Thyroid gland (tissue), 4 donors: ENCODE results near the gene DLK2. TPM values are rescaled to one million over a fixed set of nuclear protein-coding genes. Genes with fewer than 3 reads are reported as not detected.
"Not testable (repeated sequence)": the region's sequence is repeated elsewhere in the genome, so short reads cannot be mapped to it uniquely, and the experiment has no call there.

Source experiments
- DNase-seq, 2 donors: peaks; one replicate each; pipeline ENCODE4 v3.0.0-alpha.2; 2019
- H3K27ac ChIP-seq, 3 donors: fragments of 200-600 bp; sonication (generic); 1 replicate in 2 of 3; 2 replicates in 1 of 3; pipeline ENCODE4 v1.5.1; 2016 to 2019; ENCODE audit warnings: mild to moderate bottlenecking in 1 of 3, moderate library complexity in 1 of 3
- H3K27me3 ChIP-seq: fragments of 200-600 bp; sonication (generic); one replicate; pipeline ENCODE4 v1.5.1; 2019
- H3K36me3 ChIP-seq, 2 donors: fragments of 200-600 bp; sonication (generic); one replicate each; pipeline ENCODE4 v1.5.1; 2016 to 2019
- H3K4me1 ChIP-seq, 2 donors: fragments of 200-600 bp; sonication (generic); one replicate each; pipeline ENCODE4 v1.5.1; 2017 to 2019
- H3K4me3 ChIP-seq, 3 donors: fragments of 200-600 bp; sonication (generic); replicated peaks in 1 of 3; 1 replicate in 2 of 3; 2 replicates in 1 of 3; pipeline ENCODE4 v1.5.1; 2016; ENCODE audit warnings: mild to moderate bottlenecking in 1 of 3
- H3K9me3 ChIP-seq: fragments of 200-600 bp; sonication (generic); one replicate; pipeline ENCODE4 v1.5.1; 2017
- CTCF ChIP-seq, 6 experiments: fragments of 200-600 bp in 3 of 6; fragments of 450-650 bp in 3 of 6; sonication (generic) in 3 of 6; IDR thresholded peaks; one replicate each; pipeline ENCODE4 v1.5.1; 2016 to 2019; ENCODE audit warnings: antibody characterized with exemption in 6 of 6, mild to moderate bottlenecking in 2 of 6, inconsistent platforms in 1 of 6, moderate library complexity in 1 of 6
- POLR2A ChIP-seq, 2 donors: fragments of 450-650 bp; IDR thresholded peaks; one replicate each; pipeline ENCODE4 v1.6.1; 2017; ENCODE audit warnings: antibody characterized with exemption in 2 of 2, mild to moderate bottlenecking in 2 of 2, moderate library complexity in 1 of 2
- WGBS, 2 donors: methylation state at CpG; one replicate each; pipeline ENCODE4 v1.1.5; 2017; 5-methylcytosine and 5-hydroxymethylcytosine counted together
- intact Hi-C: fragments of 100-400 bp; cut with DNase I; formaldehyde crosslinking; loops from one replicate; pipeline ENCODE4 v1.15.1; 2023
- total RNA-seq, 4 donors: library from RNA; depleted of rRNA; stranded (reverse); fragments of >200 nt; gene quantifications; one replicate each; pipeline ENCODE4 v1.2.3, GENCODE V29; 2016

DLK2 gene
- total RNA-seq, 4 donors from 2014 or later: 0.89 to 1.3 (median 1.3) TPM; not detected in 1

- Histone ChIP-seq H3K4me1 (no peaks in the 10 kb centered on the region), H3K27me3 (no peaks in the 10 kb centered on the region), H3K36me3 (no peaks in the 10 kb centered on the region), H3K9me3 (no peaks in the 10 kb centered on the region), H3K27ac (no peak overlapping the region), H3K4me3 (no peak overlapping the region)
- WGBS, 2 donors: 91 to 92% methylated on average over 7 of the region's 7 CpGs
- DNase-seq: no peak
- intact Hi-C loops: no loop called here
- TF ChIP-seq POLR2A (IDR thresholded peaks at IDR 0.05): no peak
- TF ChIP-seq CTCF (IDR thresholded peaks at IDR 0.05): no peak
Measured at GRCh38 chr6:43469947-43470346, 14.6 kb upstream of the DLK2 start.

DNA sequence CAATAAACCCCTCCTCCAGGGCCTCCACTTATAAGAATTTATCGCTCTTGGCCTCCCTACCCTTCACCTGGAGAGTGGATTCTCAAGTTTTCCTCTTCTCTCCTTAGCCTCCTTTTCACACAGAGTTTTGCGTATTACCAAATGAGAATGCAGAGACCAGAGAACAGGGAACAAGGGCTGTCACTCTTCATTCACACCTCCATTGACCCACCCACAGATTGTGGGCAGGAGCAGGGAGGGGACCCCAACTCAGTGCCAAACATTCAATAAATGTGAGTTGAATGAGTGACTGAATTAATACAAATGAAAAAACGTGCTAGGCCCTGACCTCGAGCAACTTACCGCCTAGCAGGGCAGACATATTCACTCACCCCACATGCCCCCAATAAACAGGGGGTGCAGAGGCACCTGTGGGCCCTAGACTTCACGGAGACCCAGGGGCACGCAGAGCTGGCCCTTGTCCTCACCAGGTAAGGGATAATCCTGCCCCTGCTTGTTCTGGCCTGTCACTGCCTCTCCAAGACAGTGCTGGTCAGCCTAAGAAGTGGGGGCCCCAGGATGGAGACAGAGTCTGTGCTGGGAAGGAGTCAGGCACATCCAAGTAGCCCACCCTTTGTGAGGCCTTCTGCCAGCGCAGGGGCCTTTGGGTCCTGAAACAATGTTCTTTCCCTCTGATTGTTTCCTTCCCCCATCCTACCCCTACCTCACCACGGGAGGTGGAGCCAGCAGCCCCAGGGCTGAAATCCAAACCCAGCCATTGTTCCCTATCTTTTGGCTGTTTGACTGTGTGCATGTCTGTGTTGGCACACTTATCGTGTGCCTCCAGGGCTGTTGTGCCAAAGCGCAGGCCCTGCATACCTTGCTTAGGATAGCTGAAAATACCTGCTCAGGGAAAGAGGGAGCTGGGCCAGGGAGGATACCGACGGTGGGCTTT, 13.7 kb upstream of the DLK2 start:
- Histone ChIP-seq H3K4me1 (no peaks in the 10 kb centered on the region), H3K9me3 (no peaks in the 10 kb centered on the region), H3K27me3 (no peaks in the 10 kb centered on the region), H3K36me3 (no peaks in the 10 kb centered on the region), H3K4me3 (no peak overlapping the region), H3K27ac (no peak overlapping the region)
- TF ChIP-seq POLR2A (IDR thresholded peaks at IDR 0.05): no peak
- TF ChIP-seq CTCF (IDR thresholded peaks at IDR 0.05): no peak
- no peak for DNase-seq
- 63 to 66% methylated on average over 13 of the region's 13 CpGs for WGBS, 2 donors
- intact Hi-C loops: no loop called here

DNA sequence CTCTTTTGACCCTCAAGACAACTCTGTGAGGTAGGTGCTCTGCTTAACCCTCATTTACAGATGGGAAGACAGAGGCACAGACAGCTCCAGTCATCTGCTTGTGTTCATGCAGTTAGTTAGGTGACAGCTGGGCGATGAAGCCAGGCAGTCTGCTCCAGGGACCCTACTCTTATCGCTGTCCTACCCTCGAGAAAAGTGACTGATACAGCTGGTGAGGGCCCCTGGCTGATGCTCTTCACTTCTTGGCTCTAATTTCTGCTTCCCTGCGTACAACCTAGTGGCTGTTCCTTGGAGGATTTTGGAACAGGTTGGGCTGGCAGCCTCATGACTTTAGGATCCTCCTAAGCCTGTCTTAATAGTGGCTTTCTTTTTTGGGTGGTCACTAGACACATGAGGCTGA, 12.9 kb upstream of the DLK2 start:
- Histone ChIP-seq H3K27ac (no peak overlapping the region), H3K36me3 (no peaks in the 10 kb centered on the region), H3K9me3 (no peaks in the 10 kb centered on the region), H3K4me1 (no peaks in the 10 kb centered on the region), H3K27me3 (no peaks in the 10 kb centered on the region), H3K4me3 (no peak overlapping the region)
- TF ChIP-seq CTCF (IDR thresholded peaks at IDR 0.05): no peak
- no peak for TF ChIP-seq POLR2A (IDR thresholded peaks at IDR 0.05)
- WGBS, 2 donors: 67 to 73% methylated on average over 3 to 4 of the region's 4 CpGs
- DNase-seq: no peak
- intact Hi-C loops: no loop called here

- Histone ChIP-seq H3K9me3 (no peaks in the 10 kb centered on the region), H3K36me3 (no peaks in the 10 kb centered on the region), H3K4me1 (no peaks in the 10 kb centered on the region), H3K4me3 (no peak overlapping the region), H3K27me3 (no peaks in the 10 kb centered on the region), H3K27ac (no peak overlapping the region)
- no peak for TF ChIP-seq POLR2A (IDR thresholded peaks at IDR 0.05)
- no peak for TF ChIP-seq CTCF (IDR thresholded peaks at IDR 0.05)
- intact Hi-C loops: no loop called here
- 73 to 76% methylated on average over 4 of the region's 4 CpGs for WGBS, 2 donors
- DNase-seq: no peak
Measured at GRCh38 chr6:43467752-43468151, 12.4 kb upstream of the DLK2 start.

DNA sequence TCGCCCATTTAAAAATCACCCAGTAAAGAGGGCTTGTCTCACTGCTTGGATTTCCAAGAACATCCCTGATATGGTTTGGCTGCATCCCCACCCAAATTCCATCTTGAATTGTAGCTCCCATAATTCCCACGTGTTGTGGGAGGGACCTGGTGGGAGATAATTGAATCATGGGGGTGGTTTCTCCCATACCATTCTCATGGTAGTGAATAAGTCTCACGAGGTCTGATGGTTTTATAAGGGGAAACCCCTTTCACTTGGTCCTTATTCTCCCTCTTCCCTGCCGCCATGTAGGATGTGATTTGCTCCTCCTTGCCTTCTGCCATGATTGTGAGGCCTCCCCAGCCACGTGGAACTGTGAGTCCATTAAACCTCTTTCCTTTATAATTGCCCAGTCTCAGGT, 11.9 kb upstream of the DLK2 start:
- H3K27ac ChIP-seq, H3K4me3 ChIP-seq, DNase-seq, H3K4me1 ChIP-seq, H3K36me3 ChIP-seq, H3K27me3 ChIP-seq, H3K9me3 ChIP-seq, intact Hi-C loops: not testable (repeated sequence)
- 61 to 68% methylated on average over 5 of the region's 5 CpGs for WGBS, 2 donors
